H1 (cell line): ENCODE results near the gene SYN1. TPM values are rescaled to one million over a fixed set of nuclear protein-coding genes. Genes with fewer than 3 reads are reported as not detected.
A peak's percentile ranks its signal among the peaks of the same experiment; 100 is the strongest.

Experiments used
- CEBPB ChIP-seq: IDR thresholded peaks from 2 replicates; pipeline ENCODE4 v1.6.1; 2012; ENCODE audit warnings: low read depth, low read length
- RAD21 ChIP-seq, 2 experiments: IDR thresholded peaks in 1 of 2; conservative IDR thresholded peaks in 1 of 2; 2 replicates each; pipeline ENCODE4 v1.6.1; 2011; ENCODE audit warnings: low read depth in 2 of 2, low read length in 2 of 2, improper control_type of control experiment in 1 of 2, inconsistent platforms in 1 of 2, mild to moderate bottlenecking in 1 of 2, moderate library complexity in 1 of 2
- SP1 ChIP-seq: IDR thresholded peaks from 2 replicates; pipeline ENCODE4 v1.6.1; 2011; ENCODE audit warnings: low read depth, low read length
- YY1 ChIP-seq: IDR thresholded peaks from 2 replicates; pipeline ENCODE4 v1.6.1; 2011; ENCODE audit warnings: low read depth, mild to moderate bottlenecking, low read length
- polyA plus RNA-seq, 7 experiments: library from polyadenylated mRNA; depleted of rRNA in 3 of 7; stranded (reverse) in 5 of 7; unstranded in 2 of 7; fragments of >200 nt in 5 of 7; fragments of 200-250 nt in 2 of 7; gene quantifications; 1 replicate in 5 of 7; 2 replicates in 1 of 7; 4 replicates in 1 of 7; pipeline versions ENCODE4 v1.2.1 to v1.2.3, GENCODE V29; 2011 to 2013; ENCODE audit warnings: missing spikeins in 2 of 7, mixed read lengths in 2 of 7
- total RNA-seq: library from RNA; stranded (reverse); fragmentation: NEBNext Ultra II Directional; extraction: Animal tissue kit (Norgen Biotek cat#: 25700); gene quantifications from 2 replicates; pipeline ENCODE4 v1.2.1, GENCODE V29; 2021
- TF ChIP-seq, protein P1 (sequence below): fragments of 300-600 bp; sonication (generic); IDR thresholded peaks from 2 replicates; pipeline ENCODE4 v1.7.1; 2012; ENCODE audit warnings: low read length, moderate library complexity, mild to moderate bottlenecking, inconsistent platforms; ENCODE audit not compliant: insufficient replicate concordance

Gene SYN1
- total and polyA plus RNA-seq, 2 of the 8 experiments (the other 6 are each of a cell fraction or from before 2014, with no cell fraction given): 2.1 to 14.1 TPM

DNA sequence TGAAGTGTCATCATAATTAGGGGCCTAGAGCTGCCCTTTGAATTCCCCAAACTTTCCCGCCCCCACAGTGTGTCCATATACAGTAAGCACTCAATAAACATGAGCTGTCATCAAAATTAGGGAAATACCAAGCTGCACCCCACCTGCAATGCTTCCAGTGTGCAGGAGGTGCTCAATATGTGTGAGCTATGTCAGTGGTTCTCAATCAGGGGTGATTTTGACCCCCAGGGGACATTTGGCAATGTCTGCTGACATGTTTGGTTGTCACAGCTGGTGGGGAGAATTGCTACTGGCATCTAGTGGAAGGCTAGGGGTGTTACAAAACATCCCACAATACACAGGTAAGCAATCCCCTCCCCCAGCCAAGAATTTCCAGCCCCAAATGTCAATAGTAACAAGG, 9.3 kb upstream of the SYN1 start (continued):
- TF ChIP-seq, protein P1, sequence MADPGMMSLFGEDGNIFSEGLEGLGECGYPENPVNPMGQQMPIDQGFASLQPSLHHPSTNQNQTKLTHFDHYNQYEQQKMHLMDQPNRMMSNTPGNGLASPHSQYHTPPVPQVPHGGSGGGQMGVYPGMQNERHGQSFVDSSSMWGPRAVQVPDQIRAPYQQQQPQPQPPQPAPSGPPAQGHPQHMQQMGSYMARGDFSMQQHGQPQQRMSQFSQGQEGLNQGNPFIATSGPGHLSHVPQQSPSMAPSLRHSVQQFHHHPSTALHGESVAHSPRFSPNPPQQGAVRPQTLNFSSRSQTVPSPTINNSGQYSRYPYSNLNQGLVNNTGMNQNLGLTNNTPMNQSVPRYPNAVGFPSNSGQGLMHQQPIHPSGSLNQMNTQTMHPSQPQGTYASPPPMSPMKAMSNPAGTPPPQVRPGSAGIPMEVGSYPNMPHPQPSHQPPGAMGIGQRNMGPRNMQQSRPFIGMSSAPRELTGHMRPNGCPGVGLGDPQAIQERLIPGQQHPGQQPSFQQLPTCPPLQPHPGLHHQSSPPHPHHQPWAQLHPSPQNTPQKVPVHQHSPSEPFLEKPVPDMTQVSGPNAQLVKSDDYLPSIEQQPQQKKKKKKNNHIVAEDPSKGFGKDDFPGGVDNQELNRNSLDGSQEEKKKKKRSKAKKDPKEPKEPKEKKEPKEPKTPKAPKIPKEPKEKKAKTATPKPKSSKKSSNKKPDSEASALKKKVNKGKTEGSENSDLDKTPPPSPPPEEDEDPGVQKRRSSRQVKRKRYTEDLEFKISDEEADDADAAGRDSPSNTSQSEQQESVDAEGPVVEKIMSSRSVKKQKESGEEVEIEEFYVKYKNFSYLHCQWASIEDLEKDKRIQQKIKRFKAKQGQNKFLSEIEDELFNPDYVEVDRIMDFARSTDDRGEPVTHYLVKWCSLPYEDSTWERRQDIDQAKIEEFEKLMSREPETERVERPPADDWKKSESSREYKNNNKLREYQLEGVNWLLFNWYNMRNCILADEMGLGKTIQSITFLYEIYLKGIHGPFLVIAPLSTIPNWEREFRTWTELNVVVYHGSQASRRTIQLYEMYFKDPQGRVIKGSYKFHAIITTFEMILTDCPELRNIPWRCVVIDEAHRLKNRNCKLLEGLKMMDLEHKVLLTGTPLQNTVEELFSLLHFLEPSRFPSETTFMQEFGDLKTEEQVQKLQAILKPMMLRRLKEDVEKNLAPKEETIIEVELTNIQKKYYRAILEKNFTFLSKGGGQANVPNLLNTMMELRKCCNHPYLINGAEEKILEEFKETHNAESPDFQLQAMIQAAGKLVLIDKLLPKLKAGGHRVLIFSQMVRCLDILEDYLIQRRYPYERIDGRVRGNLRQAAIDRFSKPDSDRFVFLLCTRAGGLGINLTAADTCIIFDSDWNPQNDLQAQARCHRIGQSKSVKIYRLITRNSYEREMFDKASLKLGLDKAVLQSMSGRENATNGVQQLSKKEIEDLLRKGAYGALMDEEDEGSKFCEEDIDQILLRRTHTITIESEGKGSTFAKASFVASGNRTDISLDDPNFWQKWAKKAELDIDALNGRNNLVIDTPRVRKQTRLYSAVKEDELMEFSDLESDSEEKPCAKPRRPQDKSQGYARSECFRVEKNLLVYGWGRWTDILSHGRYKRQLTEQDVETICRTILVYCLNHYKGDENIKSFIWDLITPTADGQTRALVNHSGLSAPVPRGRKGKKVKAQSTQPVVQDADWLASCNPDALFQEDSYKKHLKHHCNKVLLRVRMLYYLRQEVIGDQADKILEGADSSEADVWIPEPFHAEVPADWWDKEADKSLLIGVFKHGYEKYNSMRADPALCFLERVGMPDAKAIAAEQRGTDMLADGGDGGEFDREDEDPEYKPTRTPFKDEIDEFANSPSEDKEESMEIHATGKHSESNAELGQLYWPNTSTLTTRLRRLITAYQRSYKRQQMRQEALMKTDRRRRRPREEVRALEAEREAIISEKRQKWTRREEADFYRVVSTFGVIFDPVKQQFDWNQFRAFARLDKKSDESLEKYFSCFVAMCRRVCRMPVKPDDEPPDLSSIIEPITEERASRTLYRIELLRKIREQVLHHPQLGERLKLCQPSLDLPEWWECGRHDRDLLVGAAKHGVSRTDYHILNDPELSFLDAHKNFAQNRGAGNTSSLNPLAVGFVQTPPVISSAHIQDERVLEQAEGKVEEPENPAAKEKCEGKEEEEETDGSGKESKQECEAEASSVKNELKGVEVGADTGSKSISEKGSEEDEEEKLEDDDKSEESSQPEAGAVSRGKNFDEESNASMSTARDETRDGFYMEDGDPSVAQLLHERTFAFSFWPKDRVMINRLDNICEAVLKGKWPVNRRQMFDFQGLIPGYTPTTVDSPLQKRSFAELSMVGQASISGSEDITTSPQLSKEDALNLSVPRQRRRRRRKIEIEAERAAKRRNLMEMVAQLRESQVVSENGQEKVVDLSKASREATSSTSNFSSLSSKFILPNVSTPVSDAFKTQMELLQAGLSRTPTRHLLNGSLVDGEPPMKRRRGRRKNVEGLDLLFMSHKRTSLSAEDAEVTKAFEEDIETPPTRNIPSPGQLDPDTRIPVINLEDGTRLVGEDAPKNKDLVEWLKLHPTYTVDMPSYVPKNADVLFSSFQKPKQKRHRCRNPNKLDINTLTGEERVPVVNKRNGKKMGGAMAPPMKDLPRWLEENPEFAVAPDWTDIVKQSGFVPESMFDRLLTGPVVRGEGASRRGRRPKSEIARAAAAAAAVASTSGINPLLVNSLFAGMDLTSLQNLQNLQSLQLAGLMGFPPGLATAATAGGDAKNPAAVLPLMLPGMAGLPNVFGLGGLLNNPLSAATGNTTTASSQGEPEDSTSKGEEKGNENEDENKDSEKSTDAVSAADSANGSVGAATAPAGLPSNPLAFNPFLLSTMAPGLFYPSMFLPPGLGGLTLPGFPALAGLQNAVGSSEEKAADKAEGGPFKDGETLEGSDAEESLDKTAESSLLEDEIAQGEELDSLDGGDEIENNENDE: no peak
- TF ChIP-seq CEBPB (0 out of 2 replicates have a peak, but pooled peaks have one; percentile 27), YY1 (0 out of 2 replicates have a peak, but pooled peaks have one; percentile 56), SP1 (peak; percentile 44; the same call in 1 of the 2 replicates), RAD21 (IDR thresholded peaks at IDR 0.05 in 1 of 2, conservative IDR thresholded peaks at IDR 0.05 in 1 of 2; ENCODE audit: low read depth in 2 of 2, low read length in 2 of 2) (peak; percentile 55 to 71)
